GM10248 (cell line): ENCODE results near the gene FARS2.

Source experiments
- CTCF ChIA-PET: fragments of 300-600 bp; sonication (Branson Sonifier 250); formaldehyde crosslinking; extraction: SDS; loops from one replicate; lab custom pipeline; 2021; ENCODE audit warnings: antibody characterized with exemption; lab: Yijun Ruan, JAX
- POLR2A ChIA-PET: fragments of 350-650 bp; sonication (Branson Sonifier 250); formaldehyde crosslinking; extraction: SDS; loops from one replicate; lab custom pipeline; 2020; ENCODE audit warnings: antibody characterized with exemption; lab: Yijun Ruan, JAX
- DNase-seq: peaks from one replicate; pipeline ENCODE4 v3.0.0; 2012; ENCODE audit errors: extremely low spot score
- CTCF ChIP-seq: IDR thresholded peaks from 2 replicates; pipeline ENCODE4 v1.5.1; 2012; ENCODE audit warnings: mild to moderate bottlenecking, low read depth; ENCODE audit errors: extremely low read depth, missing control alignments, control extremely low read depth

Gene FARS2

DNA sequence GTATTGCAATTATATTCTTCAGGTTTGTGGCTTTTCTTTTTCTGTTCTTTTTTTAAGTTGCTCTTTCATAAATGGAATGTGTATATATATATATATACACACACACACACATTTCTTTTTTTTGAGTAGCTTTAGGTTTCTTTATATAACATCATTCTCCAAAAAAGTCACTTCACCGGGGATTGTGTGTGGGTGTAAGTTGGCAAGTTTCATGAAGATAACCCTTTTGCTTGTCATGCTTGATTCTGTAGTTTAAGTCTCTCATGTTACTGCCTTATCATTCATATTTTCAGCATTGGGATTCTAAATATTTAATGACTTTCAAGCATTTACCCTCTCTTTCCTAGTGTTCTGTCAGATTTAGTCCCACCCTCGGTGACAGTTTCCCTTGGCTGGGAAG, 181.0 kb downstream of the FARS2 start:
- POLR2A ChIA-PET, result no interaction called here
- no peak for DNase-seq
- CTCF ChIA-PET, result no interaction called here
- no peak for TF ChIP-seq CTCF

GRCh38 chr6:5442916-5443315, 181.6 kb downstream of the FARS2 start:
- POLR2A ChIA-PET, result no interaction called here
- no peak for DNase-seq
- CTCF ChIA-PET, result interaction anchor here (0.9 to 1.7 kb wide), 3 partner anchors 28 to 299 kb away, joined by 3 to 6 read pairs (median 5); no protein-coding TSS in a partner anchor
- TF ChIP-seq CTCF, result no peak

GRCh38 chr6:5443491-5443890, 182.2 kb downstream of the FARS2 start:
- ChIA-PET POLR2A (no interaction called here), CTCF (interaction anchor here (0.9 to 1.7 kb wide), 3 partner anchors 28 to 300 kb away, joined by 3 to 6 read pairs (median 5); no protein-coding TSS in a partner anchor)
- DNase-seq, result no peak
- no peak for TF ChIP-seq CTCF

DNA sequence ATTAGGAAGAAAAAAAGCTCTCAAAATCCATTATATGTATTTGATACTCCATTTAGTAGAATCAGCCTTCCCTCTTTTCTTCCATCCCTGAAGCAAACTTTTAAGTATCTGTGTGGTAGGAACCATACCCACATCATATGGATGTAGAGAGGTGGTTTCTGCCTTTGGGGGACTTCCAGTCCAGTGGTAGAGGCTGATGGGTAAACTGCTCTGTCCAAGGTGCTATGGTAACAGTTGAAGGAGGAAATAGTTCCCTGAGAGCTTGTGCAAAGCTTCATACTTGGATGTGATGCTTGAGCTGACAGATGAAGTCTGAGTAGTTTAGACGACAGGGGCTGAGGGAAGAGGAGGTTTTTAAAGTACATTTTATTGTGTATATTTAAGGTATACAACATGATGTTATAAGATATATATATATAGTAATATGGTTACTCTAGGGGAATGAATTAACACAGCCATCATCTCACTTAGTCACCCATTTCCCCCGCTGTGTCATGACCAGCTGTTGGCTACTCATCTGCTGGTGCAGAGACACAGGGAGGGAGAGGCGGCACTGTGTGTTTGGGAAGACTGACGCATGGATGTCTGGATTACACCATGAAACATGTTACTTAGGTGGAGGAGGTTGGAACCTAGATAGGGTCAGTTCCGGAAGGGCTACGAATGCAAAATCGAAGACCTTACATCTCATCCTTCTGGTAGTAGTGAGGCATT, 185.2 kb downstream of the FARS2 start:
- ChIA-PET CTCF (interaction anchor here (0.7 to 1.3 kb wide), 3 partner anchors 12 to 24 kb away, joined by 3 read pairs; no protein-coding TSS in a partner anchor), POLR2A (interaction anchor here (0.6 kb wide), 1 partner anchor 33 kb away, joined by 4 read pairs; no protein-coding TSS in a partner anchor)
- TF ChIP-seq CTCF, result no peak
- peak; percentile 30 for DNase-seq

GRCh38 chr6:5447921-5448320, 186.6 kb downstream of the FARS2 start:
- TF ChIP-seq CTCF, result no peak
- POLR2A ChIA-PET, result no interaction called here
- DNase-seq, result no peak
- CTCF ChIA-PET, result no interaction called here

DNA sequence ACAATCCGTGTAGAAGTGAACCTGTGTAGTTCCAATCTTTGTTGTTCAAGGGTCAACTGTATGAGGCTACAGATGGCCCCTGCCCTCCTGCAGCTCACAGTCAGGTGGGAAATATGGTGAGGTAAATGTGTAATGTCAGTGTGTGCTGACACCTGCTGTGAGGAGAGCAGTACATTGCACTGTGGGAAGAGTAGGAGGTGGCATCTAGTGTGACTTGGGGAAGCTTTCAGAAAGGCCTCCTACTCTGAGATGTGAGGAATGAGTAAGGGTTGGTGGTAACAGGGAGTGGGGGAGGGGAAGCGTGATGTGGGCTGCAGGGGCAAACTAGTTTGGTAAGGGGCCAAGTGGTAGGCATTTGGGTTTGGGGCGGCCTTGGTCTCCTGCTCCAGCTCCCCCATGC, 188.8 kb downstream of the FARS2 start:
- TF ChIP-seq CTCF, result no peak

DNA sequence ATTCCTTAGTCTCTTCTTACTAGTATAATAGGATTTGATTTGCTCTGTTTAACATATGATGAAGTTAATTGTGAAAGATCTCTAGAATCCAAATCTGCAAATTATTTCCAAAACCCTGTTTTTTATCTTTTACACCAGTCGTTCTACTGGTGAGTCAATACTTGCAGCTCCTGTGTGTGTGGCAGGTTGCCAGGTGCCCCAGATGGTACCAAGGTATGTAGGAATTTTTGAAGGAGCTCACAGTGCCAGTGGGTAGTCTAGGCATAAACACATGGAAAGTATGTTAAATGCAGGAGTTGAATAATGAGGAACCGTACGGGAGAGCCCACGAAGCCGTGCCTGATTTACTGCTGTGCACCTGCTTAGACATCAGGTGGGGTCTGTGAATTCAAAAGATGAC, 192.2 kb downstream of the FARS2 start:
- ChIA-PET CTCF (interaction anchor here (1.3 to 1.6 kb wide), 2 partner anchors 20 to 33 kb away, joined by 3 to 4 read pairs; no protein-coding TSS in a partner anchor), POLR2A (no interaction called here)
- no peak for DNase-seq
- no peak for TF ChIP-seq CTCF

More for the DNA sequence above, 188.8 kb downstream of the FARS2 start:
- POLR2A ChIA-PET, result no interaction called here
- CTCF ChIA-PET, result no interaction called here
- no peak for DNase-seq
